K562 (cell line): ENCODE measurements around the gene KRTAP17-1. TPM values are rescaled to one million over a fixed set of nuclear protein-coding genes. Genes with fewer than 3 reads are reported as not detected.

Experiments
- CSDE1 ChIP-seq, 2 experiments: fragments of 450-650 bp; IDR thresholded peaks; 2 replicates each; pipeline ENCODE4 v1.6.1; 2016; ENCODE audit warnings: mild to moderate bottlenecking in 1 of 2
- STAT5B ChIP-seq: fragments of 250-450 bp; sonication (Bioruptor Pico); IDR thresholded peaks from 2 replicates; pipeline ENCODE4 v1.8.0; 2021; ENCODE audit warnings: mild to moderate bottlenecking, inconsistent platforms
- TBL1XR1 ChIP-seq, 2 experiments: IDR thresholded peaks; 2 replicates each; pipeline ENCODE4 v1.6.1; 2012; ENCODE audit warnings: improper control_type of control experiment in 2 of 2, low read length in 2 of 2, mild to moderate bottlenecking in 1 of 2
- ZNF316 ChIP-seq: fragments of 450-650 bp; IDR thresholded peaks from 2 replicates; pipeline ENCODE4 v1.6.1; 2016
- polyA plus RNA-seq, 8 experiments: library from polyadenylated mRNA; depleted of rRNA in 4 of 8; stranded (reverse) in 5 of 8; unstranded in 3 of 8; fragments of >200 nt; fragmentation: Nextera tagmentation in 2 of 8; fragmentation: Illumina TruSeq in 1 of 8; extraction: Ambion mirVana in 2 of 8; extraction: Trizol in 1 of 8; gene quantifications; 2 replicates each; pipeline versions ENCODE4 v1.2.1 to v1.2.3, GENCODE V29; 2011 to 2014; ENCODE audit warnings: inconsistent platforms in 1 of 8, missing spikeins in 1 of 8
- total RNA-seq, 7 experiments: library from RNA; depleted of rRNA in 6 of 7; stranded (reverse); fragments of >200 nt in 6 of 7; fragmentation: Illumina TruSeq in 2 of 7; extraction: Trizol in 2 of 7; gene quantifications; 2 replicates each; pipeline versions ENCODE4 v1.2.1 to v1.2.3, GENCODE V29; 2011 to 2021; ENCODE audit warnings: low replicate concordance in 1 of 7
- TF ChIP-seq, protein P1 (sequence below): IDR thresholded peaks from 2 replicates; pipeline ENCODE4 v1.6.1; 2016; ENCODE audit warnings: missing genetic modification characterization, missing compliant biosample characterization
- TF ChIP-seq, protein P2 (sequence below): fragments of 250-450 bp; sonication (Bioruptor Pico); IDR thresholded peaks from 2 replicates; pipeline ENCODE4 v1.5.1; 2021; ENCODE audit warnings: mild to moderate bottlenecking
- TF ChIP-seq, protein P3 (sequence below): sonication (generic); formaldehyde crosslinking; IDR thresholded peaks from 2 replicates; pipeline ENCODE4 v1.8.0; 2022; ENCODE audit warnings: missing genetic modification reagents, mild to moderate bottlenecking, borderline replicate concordance

KRTAP17-1 gene
- total and polyA plus RNA-seq, 9 of the 15 experiments (the other 6 are each of a cell fraction or from before 2014, with no cell fraction given), result not detected

DNA sequence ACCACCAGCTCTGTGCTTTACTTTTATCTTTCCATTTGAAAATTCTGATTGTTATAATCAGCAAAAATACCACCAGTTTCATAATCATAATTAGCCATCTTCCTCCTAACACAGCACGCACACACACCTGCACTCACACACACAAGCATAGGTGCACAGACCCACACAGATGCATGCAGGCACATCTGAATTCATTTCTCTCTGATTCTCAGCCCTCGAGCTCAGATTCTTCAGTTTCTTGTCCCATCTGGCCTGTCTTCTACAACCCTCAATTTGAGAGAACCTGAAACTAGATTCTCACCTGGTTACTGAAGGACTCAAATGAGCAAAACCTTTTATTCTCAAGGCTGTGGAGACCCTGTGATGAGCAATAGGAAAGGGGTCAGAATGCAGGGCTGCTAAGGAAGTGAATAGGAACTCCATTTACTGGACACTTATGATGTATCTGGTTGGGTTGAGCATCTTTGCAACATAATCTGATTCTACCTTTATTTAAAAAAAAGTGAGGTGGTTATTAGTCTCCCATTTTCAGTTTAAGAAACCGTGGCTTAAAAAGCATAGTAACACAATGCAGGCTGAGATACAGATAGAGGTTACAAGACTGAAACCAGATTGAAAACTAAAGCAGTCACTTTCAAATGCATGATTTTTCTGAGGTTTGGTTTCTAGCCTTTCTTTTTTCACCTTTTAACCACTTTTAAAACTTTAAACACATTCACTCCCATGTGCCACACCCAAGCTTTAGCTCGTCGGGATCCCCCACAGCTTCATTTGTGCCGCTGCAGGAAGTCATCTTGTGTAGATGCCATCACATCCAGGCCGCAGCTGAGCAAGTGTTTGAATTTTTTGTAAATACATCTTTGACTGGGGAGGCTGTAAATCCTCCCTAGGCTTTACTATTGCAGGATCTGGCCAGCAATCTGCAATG lies 25.7 kb upstream of the KRTAP17-1 start (continued):
- TF ChIP-seq ZNF316 (no peak), STAT5B (no peak), CSDE1 (IDR thresholded peaks at IDR 0.05) (no peak), TBL1XR1 (IDR thresholded peaks at IDR 0.05; ENCODE audit: low read length in 2 of 2) (no peak)
- TF ChIP-seq, protein P1, sequence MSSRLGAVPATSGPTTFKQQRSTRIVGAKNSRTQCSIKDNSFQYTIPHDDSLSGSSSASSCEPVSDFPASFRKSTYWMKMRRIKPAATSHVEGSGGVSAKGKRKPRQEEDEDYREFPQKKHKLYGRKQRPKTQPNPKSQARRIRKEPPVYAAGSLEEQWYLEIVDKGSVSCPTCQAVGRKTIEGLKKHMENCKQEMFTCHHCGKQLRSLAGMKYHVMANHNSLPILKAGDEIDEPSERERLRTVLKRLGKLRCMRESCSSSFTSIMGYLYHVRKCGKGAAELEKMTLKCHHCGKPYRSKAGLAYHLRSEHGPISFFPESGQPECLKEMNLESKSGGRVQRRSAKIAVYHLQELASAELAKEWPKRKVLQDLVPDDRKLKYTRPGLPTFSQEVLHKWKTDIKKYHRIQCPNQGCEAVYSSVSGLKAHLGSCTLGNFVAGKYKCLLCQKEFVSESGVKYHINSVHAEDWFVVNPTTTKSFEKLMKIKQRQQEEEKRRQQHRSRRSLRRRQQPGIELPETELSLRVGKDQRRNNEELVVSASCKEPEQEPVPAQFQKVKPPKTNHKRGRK (tag), result no peak
- TF ChIP-seq, protein P2, sequence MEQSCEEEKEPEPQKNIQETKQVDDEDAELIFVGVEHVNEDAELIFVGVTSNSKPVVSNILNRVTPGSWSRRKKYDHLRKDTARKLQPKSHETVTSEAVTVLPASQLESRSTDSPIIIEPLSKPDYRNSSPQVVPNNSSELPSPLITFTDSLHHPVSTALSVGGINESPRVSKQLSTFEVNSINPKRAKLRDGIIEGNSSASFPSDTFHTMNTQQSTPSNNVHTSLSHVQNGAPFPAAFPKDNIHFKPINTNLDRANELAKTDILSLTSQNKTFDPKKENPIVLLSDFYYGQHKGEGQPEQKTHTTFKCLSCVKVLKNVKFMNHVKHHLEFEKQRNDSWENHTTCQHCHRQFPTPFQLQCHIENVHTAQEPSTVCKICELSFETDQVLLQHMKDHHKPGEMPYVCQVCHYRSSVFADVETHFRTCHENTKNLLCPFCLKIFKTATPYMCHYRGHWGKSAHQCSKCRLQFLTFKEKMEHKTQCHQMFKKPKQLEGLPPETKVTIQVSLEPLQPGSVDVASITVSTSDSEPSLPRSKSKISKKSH, result no peak
- TF ChIP-seq, protein P3, sequence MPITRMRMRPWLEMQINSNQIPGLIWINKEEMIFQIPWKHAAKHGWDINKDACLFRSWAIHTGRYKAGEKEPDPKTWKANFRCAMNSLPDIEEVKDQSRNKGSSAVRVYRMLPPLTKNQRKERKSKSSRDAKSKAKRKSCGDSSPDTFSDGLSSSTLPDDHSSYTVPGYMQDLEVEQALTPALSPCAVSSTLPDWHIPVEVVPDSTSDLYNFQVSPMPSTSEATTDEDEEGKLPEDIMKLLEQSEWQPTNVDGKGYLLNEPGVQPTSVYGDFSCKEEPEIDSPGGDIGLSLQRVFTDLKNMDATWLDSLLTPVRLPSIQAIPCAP, result no peak
